Measurements from ENCODE around the gene KCP. TPM values are rescaled to one million over a fixed set of nuclear protein-coding genes. Genes with fewer than 3 reads are reported as not detected.

KCP gene
- total RNA-seq, 1 experiment from 2014 or later, result 5.3 TPM

- no peaks in the 10 kb centered on the region for H4K20me1 ChIP-seq (ENCODE audit: control insufficient read depth, insufficient read depth, insufficient read length)
Measured at GRCh38 chr7:128887169-128888038, 23.1 kb downstream of the KCP start.

More at GRCh38 chr7:128887169-128888038, 23.1 kb downstream of the KCP start:
- Histone ChIP-seq H3K4ac (ENCODE audit: low read depth, low read length) (no peak overlapping the region), H2BK12ac (ENCODE audit: insufficient read length, low read depth, low read length) (no peak overlapping the region), H4K91ac (ENCODE audit: insufficient read length, low read depth, low read length) (no peak overlapping the region), H3K27me3 (ENCODE audit: insufficient read depth, low read length) (no peaks in the 10 kb centered on the region), H3K4me2 (ENCODE audit: insufficient read depth, insufficient read length, low read length) (no peak overlapping the region), H3K79me2 (ENCODE audit: insufficient read depth, low read length) (no peaks in the 10 kb centered on the region), H3K79me1 (ENCODE audit: insufficient read depth, low read depth, low read length, poor library complexity, severe bottlenecking) (no peaks in the 10 kb centered on the region), H4K8ac (replicated peaks; ENCODE audit: insufficient read length, low read depth, low read length) (no peak overlapping the region), H2BK120ac (ENCODE audit: low read depth, low read length, poor library complexity, severe bottlenecking) (no peak overlapping the region), H3K23ac (ENCODE audit: insufficient read length, low read depth, low read length) (no peak overlapping the region), H3T11ph (ENCODE audit: low read length) (no peak overlapping the region), H2AFZ (ENCODE audit: low read length) (no peak overlapping the region), H2BK15ac (ENCODE audit: low read depth, low read length) (no peak overlapping the region), H2BK5ac (ENCODE audit: insufficient read length, low read length) (no peak overlapping the region), H2BK20ac (ENCODE audit: low read depth, low read length, poor library complexity, severe bottlenecking) (no peak overlapping the region), H3K56ac (ENCODE audit: insufficient read length, low read depth, low read length) (no peak overlapping the region), H3K9me3 (ENCODE audit: control insufficient read depth, low read depth, low read length) (no peaks in the 10 kb centered on the region), H3K27ac (ENCODE audit: insufficient read length, low read depth, low read length) (no peak overlapping the region), H2AK5ac (ENCODE audit: insufficient read length, low read length) (no peak overlapping the region), H4K5ac (ENCODE audit: insufficient read length, low read depth, low read length) (no peak overlapping the region), H3K23me2 (ENCODE audit: insufficient read length, low read depth, low read length, poor library complexity, severe bottlenecking) (peaks cover 9% of the 10 kb centered on the region), H3K14ac (ENCODE audit: insufficient read depth, low read length) (no peak overlapping the region), H3K9ac (ENCODE audit: extremely low read depth, insufficient read length, low read length) (no peak overlapping the region), H3K18ac (ENCODE audit: insufficient read length, low read depth, low read length) (no peak overlapping the region), H3K4me1 (ENCODE audit: insufficient read depth, low read length) (no peaks in the 10 kb centered on the region)
- 0 out of 5 replicates have a peak, but pooled peaks cover 0 to 4% of the 10 kb centered on the region in 2 experiments for H3K9me3 Mint-ChIP-seq
- no peak for DNase-seq
- no peak overlapping the region for H3K27ac Mint-ChIP-seq
- H3K4me1 Mint-ChIP-seq, result peaks cover 6 to 8% of the 10 kb centered on the region in 2 experiments; a peak in 3 of 4 replicates
- H3K36me3 Mint-ChIP-seq (ENCODE audit: insufficient read depth in 1 of 3, low read depth in 3 of 3), result peaks cover 0 to 2% (median 0%) of the 10 kb centered on the region in 3 experiments; a peak in 3 of 7 replicates
- H3K27me3 Mint-ChIP-seq (ENCODE audit: low read depth), result peaks cover 9% of the 10 kb centered on the region
- no peak for TF ChIP-seq CTCF (conservative IDR thresholded peaks at IDR 0.05)
- WGBS (ENCODE audit: extremely low coverage, insufficient read length, low lambda C conversion rate), result 100% methylated on average over 1 of the region's 7 CpGs
- H3K4me3 Mint-ChIP-seq, result no peak overlapping the region
